ENCODE measurements around the gene SCART1.

Gene SCART1

DNA sequence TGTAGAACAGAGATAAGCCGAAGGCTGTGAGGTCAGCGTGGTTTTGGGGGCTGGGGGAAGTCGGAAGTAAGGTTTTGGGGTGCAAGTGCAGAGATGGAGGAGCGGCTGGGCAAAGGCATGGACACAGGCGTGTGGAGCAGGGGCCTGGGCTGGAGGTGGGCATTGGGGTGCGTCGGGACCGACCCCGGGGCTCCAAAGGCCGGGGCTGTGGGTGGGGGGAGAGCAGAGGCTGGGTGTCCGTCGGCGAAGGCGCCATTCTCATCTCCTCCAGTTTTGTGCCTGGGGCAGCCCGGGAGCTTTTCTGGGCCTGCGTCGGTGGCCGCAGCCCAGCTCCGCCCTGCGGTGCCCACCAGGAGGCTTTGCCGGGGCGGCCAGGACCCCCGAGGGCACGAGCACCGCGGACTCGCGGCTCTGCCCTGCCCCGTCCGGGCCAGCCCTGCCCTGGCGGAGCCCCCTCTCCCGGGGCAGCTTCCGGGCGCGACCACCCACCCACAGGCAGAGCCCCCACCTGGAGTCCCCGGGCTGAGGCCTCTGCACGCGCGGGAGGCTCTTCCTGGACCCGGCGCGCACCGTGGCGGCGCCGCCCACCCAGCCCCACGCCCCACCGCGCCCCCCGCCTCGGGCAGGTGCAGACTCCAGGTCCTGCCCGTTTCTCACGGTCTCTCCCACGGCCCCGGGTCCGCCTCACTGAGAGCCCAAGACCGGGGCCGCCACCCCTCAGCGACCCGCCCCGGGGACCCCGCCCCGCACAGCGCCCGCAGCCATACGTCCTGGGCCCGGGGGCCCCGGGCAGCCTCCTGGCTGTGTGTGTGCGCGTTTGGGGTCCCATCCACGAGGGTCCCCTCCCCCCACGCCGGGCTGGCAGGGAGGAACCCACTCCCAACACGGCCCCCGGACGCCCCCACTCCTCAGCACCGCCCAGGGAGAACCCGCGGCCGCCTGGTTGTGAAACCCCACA, 7.7 kb upstream of the SCART1 start:
- TF ChIP-seq, protein P1, sequence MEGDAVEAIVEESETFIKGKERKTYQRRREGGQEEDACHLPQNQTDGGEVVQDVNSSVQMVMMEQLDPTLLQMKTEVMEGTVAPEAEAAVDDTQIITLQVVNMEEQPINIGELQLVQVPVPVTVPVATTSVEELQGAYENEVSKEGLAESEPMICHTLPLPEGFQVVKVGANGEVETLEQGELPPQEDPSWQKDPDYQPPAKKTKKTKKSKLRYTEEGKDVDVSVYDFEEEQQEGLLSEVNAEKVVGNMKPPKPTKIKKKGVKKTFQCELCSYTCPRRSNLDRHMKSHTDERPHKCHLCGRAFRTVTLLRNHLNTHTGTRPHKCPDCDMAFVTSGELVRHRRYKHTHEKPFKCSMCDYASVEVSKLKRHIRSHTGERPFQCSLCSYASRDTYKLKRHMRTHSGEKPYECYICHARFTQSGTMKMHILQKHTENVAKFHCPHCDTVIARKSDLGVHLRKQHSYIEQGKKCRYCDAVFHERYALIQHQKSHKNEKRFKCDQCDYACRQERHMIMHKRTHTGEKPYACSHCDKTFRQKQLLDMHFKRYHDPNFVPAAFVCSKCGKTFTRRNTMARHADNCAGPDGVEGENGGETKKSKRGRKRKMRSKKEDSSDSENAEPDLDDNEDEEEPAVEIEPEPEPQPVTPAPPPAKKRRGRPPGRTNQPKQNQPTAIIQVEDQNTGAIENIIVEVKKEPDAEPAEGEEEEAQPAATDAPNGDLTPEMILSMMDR (IDR thresholded peaks at IDR 0.05; ENCODE audit: borderline replicate concordance, insufficient read depth, low read depth, low read length): no peak
- H3K4me3 ChIP-seq (ENCODE audit: low read depth, low read length): no peak overlapping the region

- no peak overlapping the region for H3K4me3 ChIP-seq (ENCODE audit: low read depth, low read length)
- TF ChIP-seq, protein P1 (IDR thresholded peaks at IDR 0.05; ENCODE audit: borderline replicate concordance, insufficient read depth, low read depth, low read length): no peak
These were observed 6.8 kb upstream of the SCART1 start for GRCh38 chr10:133446979-133447378.

- TF ChIP-seq, protein P1 (IDR thresholded peaks at IDR 0.05; ENCODE audit: borderline replicate concordance, insufficient read depth, low read depth, low read length): no peak
- H3K4me3 ChIP-seq (ENCODE audit: low read depth, low read length): no peak overlapping the region
These were observed 5.6 kb upstream of the SCART1 start for GRCh38 chr10:133448120-133448519.

DNA sequence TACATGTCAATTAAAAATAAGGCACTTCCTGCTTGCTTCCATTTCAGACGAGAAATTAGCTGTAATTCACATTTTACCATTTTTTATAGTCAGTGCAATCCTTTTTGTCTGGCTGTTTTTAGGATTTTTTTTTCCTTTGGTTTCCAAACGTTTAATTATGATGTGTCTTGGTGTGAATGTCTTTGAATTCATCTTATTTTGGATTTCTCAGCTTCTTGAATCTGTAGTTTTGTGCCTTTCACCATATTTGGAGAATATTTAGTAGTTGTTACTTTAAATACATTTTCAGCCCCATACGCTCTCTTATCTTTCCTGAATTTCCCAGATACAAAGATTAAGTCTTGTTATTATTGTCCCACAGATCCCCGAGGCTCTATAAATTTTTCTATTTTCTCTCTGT, 2.4 kb upstream of the SCART1 start:
- H3K4me3 ChIP-seq (ENCODE audit: low read depth, low read length): no peak overlapping the region
- TF ChIP-seq, protein P1 (IDR thresholded peaks at IDR 0.05; ENCODE audit: borderline replicate concordance, insufficient read depth, low read depth, low read length): no peak

- H3K4me3 ChIP-seq (ENCODE audit: low read depth, low read length): no peak overlapping the region
- TF ChIP-seq, protein P1 (IDR thresholded peaks at IDR 0.05; ENCODE audit: borderline replicate concordance, insufficient read depth, low read depth, low read length): no peak
These were observed 1.3 kb upstream of the SCART1 start for GRCh38 chr10:133452453-133452852.

GRCh38 chr10:133454204-133454893, 604 bp downstream of the SCART1 start:
- no peak overlapping the region for H3K4me3 ChIP-seq (ENCODE audit: low read depth, low read length)
- TF ChIP-seq, protein P1 (IDR thresholded peaks at IDR 0.05; ENCODE audit: borderline replicate concordance, insufficient read depth, low read depth, low read length): no peak
